ENCODE measurements around the gene TRAPPC12.

TRAPPC12 gene

DNA sequence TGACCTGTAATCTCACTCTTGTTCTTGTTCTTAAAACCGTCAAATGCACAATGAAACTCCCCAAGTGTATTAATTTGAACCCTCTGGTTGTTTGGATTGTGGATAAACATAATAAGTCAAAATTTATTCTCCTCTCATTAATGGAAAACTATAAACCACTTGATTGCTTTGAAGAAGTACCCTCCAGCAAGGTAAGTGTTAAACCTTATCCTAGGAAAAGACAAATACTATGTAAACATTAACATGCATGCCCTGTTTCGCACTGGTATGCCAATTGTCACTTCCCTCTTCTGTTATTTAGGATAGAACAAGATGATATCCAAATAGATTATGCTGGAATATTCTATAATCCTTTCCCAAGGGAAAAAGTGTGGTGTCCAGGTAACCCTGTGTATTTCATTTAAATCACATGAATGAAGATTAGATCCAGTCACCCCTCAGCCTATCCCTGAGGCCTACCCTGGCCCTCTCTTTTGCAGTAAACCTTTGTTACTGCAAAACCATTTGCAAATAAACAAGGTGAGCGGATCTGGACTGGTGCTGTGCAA lies 138.5 kb downstream of the TRAPPC12 start:
- DNase-seq, result no peak

GRCh38 chr2:3518496-3519254 lies 139.2 kb downstream of the TRAPPC12 start:
- peak; percentile 99 for DNase-seq

DNA sequence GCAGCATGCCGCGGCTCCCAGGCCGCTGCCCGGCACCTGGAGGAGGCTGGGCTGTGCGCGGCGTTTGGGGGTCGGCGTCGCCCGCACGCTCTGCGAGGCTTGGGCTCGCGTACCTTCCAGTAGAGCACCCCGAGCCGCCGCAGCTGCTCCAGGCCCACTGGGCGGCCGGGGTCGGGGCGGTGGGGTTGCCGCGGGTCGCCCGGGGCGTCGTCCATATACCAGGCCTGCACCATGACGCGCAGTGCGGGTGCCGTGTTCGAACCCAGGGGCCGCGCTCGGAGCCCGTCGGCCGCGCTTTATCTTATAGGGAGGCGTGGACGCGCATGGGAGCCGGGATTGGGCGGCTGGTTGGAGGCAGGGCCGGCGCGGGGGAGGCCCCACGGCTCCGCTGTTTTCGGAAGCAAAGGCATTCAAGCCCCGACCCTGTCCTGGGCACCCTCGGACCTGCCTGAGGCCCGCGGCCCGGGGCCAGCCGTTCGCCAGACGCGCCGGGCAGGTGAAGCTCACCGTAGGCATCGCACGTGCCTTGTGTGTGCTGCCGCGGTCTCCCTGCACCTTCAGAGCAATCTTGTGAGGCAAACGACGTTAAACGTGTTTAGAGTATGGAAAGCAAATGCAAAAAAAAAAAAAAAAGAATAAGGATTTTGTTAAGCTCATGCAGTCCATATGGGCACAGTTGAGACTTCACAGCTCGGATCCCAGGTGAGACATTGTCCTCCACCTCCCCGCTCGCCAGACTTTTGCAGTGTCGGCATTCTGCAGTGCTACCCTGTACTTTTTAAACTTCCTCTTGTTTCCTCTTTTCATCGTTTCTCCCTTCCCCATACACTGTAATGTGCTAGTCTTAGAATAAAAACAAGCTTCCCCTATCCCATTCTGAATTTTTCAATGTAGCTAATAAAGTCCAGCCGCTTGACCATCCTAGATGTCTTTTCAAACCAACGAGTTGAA lies 140.0 kb downstream of the TRAPPC12 start, which contains the start of gene ADI1:
Gene ADI1 (minus strand): TSS at position 277 of the 951 bp plus-strand sequence. CDS start 44 bp downstream, at position 233.
- DNase-seq, result peak; percentile 79

- DNase-seq, result no peak
Observed at GRCh38 chr2:3520591-3520990, 141.1 kb downstream of the TRAPPC12 start.

- no peak for DNase-seq
Observed at GRCh38 chr2:3522961-3523421, 143.5 kb downstream of the TRAPPC12 start.

GRCh38 chr2:3523551-3524041 lies 144.1 kb downstream of the TRAPPC12 start:
- no peak for DNase-seq

DNA sequence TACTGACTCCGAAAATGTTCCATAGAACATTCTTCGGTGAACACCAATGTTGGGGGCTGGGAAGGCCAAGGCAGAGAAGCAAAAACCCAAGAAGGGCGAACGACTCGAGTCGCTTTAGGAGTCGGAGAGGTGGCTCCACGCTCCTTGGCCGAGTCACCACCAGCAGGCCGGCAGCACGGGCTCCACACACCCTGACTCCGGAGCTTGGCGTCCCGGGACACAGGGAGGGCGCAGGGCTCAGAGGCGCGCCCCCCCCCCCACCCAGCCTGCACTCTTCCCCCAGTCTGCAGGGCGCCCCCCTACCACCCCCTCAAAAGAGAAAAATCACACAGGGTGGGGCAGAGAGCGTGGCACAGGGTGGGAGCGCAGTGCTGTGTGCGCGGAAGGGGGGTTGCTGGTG lies 147.4 kb downstream of the TRAPPC12 start:
- DNase-seq, result no peak

DNA sequence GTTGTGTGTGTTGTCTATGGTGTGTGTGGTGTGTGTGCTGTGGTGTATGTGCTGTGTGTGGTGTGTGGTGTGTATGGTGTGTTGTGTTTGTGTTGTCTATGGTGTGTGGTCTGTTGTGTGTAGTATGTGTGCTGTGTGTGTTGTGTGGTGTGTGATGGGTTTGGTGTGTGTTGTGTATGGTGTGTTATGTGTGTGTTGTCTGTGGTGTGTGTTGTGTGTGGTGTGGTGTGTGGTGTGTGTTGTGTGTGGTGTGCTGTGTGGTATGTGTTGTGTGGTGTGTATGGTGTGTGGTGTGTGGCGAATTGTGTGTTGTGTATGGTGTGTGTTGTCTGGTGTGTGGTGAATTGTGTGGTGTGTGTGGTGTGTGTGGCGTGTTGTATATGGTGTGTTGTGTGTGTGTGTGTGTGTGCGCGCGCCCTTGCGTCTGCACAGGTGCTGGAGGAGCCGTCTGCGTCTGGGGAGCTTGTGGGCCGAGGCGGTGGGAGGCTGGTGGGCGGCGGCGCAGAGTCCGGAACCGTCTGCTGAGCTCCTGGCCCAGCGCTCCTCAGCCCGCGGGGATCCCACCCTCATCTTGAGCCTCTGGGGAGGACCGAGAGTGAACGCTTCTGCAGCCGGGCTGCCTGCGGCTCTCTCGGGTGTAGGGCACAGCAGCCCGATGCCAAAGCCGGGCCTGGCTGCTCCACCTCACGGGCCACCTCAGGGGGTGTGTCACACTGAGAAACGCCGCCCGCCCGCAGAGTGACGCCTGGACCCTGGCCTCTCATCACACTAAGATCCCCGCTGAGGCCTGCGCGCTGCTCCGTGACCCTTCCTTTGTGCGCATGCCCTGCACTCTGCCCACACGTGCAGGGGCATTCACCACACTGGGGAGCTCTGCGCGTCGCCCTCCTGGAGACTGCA lies 148.6 kb downstream of the TRAPPC12 start:
- no peak for DNase-seq
